ENCODE results near the gene XKR7.

The XKR7 gene

DNA sequence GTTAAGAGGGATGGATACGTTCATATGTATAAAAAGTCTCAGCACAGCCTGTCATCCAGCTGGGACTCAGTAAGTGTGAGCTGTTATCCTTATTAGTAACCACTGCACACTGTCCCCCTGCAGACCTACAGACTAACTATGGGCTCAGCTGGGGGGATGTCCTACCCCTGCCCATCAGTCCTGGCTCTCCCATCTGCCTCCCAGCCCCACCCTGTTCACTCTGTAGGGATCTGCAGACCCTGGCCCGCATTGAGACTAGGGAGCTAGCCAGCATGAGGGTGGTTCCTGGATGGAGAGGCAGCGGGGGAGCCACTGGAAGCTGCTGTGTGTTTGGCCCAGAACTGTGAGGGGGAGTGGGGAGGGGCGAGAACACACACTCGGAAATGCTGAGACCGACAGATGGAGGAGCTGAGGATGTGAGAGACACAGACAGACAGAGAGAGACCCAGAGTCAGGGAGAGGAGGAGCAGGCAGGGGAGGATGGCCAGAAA lies 17.1 kb downstream of the XKR7 start:
- no peak for DNase-seq

DNA sequence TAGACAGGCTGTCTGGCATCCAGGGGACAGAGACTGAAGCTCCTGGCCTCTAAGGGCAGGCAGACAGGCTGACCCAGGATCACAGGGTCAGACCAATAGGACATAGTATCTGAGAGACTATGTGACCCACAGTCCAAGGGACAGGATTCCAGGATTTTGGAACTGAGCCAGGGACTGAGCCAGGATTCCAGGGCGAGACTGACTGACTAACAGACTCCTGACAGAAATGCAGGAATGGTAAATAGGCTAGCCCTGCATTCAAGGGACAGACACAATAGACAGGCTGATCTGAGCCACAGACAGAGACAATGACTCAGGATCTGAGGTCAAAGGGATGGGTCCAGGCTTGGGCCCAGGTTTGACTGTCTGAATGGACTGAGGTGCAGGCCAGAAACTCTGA lies 19.8 kb downstream of the XKR7 start:
- DNase-seq, result no peak

DNA sequence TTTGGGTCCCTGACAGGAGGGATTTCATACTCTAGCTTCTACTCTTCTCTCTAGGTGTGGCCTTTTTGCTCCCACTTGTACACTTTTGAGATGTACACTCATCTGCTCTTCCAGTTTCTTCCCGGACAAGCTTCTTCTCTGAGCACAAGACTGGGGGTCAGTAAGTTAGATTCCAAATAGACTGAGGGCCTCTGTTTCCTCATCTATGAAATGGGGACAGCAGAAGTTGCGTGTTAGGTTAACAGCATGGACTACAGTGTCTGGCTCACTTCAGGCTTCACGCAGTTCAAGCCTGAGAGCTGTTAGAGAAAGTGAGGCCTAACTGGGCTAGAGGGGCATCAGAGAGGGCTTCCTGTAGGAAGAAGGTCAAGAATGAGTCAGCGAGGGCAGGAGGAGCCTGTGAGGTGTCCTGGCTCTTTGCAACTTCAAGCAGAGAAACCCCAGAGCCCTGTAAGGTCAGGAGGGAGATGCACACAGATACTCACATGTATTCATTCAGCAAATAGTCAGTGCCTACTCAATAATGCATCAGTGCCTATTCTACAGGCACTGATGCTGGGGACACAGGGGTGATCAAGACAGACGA lies 20.6 kb downstream of the XKR7 start:
- DNase-seq, result no peak

DNA sequence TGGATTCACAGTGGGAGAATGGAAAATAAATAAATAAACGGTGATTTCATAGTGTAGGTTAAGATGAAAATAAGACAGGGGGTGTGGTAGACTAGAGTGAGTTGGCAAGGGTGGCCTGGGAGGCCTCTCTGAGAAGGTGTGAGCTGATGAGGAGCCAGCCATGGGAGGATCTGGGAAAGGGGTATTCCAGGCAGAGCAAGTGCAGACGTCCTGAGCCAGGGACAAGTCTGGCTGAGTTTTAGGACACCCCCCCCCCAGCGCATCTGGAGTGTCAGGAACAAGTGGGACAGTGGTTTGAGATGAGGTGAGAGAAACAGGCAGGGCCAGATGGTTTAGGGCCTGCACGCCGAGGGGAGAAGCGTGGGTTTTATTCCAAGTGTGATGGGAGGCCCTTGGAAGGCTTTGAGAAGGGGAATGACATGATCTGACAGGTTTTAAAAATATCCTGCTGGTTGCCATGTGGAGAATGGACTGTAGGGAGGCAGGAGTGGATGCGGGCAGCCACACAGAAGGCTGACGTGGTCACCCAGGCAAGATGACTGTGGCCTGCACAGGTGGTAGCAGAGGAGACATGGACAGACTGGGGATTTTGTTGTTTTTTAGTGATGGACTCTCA lies 21.2 kb downstream of the XKR7 start:
- DNase-seq, result no peak

DNA sequence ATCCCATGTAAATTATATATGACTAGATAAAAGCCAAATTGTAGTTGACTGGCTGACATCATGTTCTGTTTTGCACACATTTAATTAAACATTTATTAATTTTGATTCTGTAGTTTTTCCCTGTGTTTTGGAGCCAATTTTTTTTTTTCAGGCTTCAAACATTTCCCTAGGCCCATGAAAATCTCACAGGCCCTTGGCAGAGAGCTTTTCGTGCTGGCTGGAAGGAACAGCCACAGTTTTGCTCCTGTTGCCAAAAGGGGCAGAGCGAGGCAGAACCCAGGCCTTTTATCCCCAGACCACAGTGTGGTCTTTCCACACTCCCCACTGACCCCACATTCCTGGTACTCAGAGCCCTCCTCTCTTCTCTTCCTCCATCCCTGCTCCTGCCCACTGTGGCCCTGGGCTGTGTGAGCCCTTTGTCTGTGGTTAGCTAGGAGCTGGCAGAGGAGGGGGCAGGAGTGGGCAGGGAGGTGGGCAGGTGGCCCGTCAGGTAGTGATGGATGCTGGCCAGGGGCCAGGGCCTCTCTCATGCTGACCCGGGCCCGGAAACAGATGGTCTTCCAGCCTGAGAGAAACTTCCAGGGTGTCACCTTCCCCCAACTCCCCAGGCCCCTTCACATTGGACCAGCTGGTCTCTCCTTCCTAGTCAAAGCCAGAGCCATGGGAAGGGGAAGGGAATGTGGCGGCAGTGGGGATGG lies 22.8 kb downstream of the XKR7 start:
- DNase-seq, result no peak

DNA sequence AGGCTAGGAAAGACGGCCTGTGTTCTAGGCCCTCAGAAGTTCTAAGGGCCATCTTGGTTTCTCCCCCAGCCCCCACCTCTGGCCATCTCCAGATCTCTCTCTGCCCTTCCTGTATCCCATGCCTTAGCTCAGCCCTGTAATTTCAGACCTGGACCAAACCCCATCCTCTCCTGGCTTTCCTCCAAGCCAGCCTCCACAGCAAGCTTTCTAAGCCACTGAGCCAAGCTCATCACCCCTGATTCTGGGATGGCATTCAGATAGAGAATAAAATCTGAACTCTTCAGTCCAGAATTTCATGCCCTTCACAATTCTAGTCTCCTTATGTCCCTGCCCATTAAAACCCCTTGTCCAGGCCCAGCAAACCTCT lies 23.4 kb downstream of the XKR7 start:
- DNase-seq, result no peak

DNA sequence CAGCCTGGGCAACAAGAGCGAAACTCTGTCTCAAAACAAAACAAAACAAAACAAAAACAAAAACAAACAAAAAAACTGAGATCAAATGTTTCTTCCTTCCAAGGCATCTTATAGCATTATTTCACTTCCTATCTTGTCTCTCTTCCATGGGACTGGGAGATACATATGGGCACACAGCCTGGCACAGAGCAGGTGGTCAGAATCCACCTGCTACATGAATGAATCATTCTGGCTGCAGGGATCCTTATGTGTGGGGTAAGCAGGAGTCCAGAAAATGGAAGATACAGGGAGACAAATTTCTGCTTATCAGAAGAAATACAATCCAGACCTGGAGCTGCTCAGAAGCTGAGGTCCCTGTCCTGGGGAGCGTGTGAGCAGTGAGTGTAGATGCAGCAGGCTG lies 24.1 kb downstream of the XKR7 start:
- DNase-seq, result no peak

DNA sequence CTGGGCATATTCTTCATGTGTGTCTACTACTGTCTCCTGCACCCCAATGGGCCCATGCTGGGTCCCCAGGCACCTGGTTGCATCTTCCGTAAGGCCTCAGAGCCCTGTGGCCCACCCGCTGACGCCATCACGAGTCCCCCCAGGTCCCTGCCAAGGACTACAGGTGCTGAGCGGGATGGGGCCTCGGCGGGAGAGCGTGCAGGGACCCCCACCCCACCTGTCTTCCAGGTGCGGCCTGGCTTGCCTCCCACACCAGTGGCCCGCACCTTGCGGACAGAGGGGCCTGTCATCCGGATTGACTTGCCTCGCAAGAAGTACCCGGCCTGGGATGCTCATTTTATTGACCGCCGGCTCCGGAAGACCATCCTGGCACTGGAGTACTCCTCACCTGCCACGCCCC lies 29.0 kb downstream of the XKR7 start:
- DNase-seq, result no peak

DNA sequence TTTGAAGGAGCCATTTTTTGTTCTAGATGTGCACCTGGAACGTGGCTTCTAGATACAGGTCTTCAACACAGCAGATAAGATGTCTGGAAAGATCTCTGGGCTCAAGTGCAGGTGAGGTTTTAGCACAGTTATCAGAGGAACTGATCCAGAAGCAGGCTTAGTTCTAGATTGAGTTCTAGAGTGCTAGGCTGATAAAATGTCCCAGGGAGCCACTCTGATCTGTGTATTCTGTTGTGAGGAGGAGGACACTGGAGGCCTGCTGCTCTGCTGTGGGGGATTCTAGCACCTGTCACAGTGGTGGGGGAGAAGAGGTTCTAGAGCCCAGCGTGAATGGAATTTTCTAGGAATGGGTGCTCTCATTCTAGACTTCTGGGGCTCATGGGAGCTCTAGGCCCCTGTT lies 30.3 kb downstream of the XKR7 start:
- no peak for DNase-seq

DNA sequence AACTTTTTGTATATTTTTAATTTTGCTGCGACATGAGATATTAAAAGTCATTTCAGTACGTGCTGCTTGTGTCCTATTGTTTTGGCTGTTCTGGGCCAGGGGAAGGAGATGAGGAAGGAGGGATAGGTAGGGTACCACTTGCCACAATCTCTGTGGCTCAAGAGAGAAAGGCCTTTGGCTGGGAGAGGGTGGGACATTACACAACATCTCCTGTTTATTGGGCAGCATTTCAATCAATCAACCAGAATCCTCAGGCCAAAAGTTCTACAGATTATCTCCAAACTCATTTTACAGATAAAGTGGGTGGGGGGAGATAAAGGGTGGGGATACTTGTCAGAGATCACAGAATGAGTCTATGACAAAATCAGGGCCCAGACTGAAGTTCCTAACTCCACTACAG lies 35.4 kb downstream of the XKR7 start:
- DNase-seq, result no peak

DNA sequence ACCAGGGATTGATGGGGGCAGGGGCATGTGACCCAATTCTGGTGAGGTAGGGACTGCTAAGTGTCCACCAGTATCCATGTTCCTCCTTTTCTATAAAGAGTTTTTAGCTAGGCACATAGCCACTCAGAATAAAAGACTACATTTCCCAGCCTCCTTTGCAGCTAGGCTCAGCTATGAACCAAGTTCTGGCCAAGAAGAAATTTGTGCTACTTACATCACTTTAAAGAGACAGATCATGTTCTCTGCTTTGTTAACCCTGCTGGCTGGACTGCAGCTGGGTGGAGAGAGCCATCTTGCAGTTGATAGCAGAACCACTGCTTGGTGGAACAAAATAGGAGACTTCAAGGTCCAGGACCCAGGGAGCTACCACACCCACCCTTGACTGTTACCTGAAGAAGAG lies 37.0 kb downstream of the XKR7 start:
- DNase-seq, result no peak

DNA sequence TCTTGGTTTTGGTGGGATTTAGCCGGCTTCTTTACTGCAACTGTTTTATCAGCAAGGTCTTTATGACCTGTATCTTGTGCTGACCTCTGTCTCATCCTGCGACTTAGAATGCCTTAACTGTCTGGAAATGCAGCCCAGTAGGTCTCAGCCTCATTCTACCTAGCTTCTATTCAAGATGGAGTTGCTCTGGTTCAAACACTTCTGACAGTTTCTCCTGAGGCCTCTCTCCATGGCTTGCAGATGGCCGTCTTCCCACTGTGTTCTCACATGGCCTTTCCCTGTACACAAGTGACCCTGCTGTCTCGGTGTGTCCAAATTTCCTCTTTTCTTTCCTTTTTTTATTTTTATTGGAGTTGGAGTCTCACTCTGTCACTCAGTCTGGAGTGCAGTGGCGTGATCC lies 38.1 kb downstream of the XKR7 start:
- DNase-seq, result no peak

DNA sequence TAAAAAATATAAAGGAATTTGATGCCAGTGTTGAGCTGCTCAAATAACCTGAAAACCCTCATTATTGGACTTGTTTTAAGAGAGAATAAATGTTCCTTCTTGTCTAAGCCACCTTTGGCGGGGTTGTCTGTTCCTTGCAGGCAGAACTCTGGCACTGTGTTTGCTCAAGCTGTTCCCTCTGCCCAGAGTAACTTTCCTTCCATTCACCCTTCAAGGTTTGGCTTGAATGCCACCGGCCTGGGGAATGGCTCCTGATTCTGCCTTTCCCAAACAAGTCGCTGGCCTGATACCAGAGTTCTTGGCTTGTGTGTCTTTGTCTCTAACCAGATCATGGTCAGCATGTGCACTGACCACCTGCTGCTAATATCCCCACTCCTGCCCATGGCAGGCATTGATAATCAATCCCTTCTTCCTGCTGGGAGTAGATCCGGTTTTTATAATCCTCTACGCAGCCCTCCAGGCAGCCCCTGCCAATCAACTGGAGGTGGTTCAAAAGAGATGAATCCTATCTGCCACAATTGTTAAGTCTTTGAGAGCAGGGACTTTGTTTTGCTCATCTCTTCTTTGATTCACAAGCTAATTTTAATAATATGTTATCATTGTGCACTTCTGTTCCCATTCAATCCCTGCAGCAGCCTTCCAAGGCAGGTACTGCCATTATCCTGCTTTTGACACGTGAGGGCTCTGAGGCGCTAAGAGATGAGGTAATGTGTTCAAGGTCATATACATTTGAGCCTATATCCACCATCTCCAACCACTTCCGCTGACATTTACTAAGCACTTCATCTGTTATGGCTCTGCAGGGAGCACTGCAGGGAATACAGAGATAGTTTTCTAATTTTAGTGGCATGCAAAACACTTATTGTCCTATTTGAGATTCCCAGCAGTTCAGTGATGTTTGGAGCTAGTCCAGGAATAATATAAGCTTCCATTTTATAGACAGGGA lies 39.2 kb downstream of the XKR7 start:
- no peak for DNase-seq

DNA sequence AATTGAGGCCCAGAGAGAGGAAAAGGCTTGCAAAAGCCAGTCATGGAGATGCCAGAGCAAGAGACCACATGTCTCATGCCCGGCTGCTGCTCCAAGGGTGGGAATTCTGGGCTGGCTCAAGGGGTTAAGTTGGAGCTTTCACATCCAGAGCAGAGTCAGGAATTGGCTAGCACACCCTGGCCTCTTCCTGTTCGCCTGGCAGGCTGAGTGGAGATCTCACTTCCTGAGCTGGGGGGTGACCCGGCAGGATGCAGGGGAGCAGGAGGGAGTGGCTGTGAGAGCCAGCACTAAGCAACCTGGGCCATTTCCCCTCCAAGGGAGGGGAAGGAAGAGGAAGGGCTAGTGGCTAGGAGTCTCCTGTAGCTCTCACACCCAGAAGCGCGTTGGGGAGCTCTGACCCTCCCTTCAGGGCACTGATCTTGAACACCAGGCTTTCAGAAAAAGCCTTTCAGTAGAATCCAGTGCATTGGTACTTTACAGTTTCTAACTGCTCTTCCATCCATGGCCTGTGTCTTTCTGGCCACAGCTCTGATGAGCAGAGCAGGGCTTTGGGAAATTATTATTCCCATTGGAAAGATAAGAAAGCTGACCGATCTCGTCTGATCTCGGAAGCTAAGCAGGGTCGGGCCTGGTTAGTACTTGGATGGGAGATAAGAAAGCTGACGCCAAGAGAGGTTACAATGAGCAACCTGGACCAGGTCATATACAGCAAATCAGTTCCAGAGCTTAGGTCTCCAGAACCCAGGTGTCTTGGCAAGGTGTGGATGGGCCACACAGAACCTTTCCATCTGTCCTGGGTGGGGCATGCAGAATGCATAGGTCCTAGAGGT lies 40.1 kb downstream of the XKR7 start:
- no peak for DNase-seq

DNA sequence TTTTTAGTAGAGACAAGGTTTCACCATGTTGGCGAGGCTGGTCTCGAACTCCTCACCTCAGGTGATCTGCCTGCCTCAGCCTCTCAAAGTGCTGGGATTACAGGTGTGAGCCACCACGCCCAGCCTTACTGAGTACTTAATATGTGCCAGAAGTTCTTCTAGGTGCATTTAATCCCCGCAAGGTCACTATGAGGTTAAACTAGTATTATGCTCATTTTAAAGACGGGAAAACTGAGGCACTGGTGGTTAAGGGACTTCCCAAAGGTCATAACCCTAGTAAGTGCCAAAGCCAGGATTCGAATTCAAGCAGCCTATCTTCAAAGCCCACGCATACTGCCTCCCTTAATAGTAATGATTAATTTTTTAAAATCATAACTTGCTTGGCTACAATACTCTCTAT lies 41.6 kb downstream of the XKR7 start:
- DNase-seq, result no peak

DNA sequence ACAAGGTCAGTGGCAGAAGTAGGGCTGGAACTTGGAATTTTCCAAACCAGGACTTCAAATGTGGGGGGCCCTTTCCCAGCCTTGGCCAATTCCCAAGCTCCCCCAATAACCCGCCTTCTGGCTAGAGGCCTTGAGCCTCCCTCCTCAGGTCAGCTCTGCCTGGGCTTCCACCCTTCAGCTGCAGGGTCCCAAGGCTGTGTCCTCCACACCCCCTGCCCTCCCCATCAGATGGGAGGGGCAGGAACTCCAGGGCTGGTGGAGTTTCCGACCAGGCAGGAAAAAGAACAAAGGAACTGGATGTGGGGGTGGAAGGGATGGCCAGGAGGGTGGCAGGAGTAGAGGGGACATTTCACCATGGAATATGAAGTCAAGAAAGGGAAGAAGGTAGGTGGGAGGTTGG lies 42.1 kb downstream of the XKR7 start, which contains the start of gene CCM2L:
CCM2L (plus strand) TSS at position 338 of the 400 bp plus-strand sequence; CDS start at position 355, 17 bp downstream.
- DNase-seq, result no peak

DNA sequence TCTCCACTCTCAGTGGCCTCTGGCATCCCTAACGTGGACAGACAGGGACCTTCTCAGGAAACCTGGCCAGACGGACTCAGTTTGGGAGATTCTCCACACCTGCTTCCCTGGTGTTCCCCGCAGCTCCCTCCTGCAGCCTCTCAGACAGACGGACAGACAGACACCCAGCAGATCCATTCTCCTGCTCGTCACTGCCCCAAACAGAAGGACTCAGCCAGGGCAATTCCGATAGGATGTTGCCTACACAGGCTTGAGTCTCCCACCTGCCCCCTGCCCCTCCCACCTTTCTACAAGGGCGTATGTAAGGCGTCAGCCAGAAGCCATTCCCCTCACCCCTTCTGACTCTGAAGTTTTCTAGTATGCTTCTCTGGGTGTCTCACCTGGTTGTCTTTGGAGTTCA lies 42.7 kb downstream of the XKR7 start:
- no peak for DNase-seq

DNA sequence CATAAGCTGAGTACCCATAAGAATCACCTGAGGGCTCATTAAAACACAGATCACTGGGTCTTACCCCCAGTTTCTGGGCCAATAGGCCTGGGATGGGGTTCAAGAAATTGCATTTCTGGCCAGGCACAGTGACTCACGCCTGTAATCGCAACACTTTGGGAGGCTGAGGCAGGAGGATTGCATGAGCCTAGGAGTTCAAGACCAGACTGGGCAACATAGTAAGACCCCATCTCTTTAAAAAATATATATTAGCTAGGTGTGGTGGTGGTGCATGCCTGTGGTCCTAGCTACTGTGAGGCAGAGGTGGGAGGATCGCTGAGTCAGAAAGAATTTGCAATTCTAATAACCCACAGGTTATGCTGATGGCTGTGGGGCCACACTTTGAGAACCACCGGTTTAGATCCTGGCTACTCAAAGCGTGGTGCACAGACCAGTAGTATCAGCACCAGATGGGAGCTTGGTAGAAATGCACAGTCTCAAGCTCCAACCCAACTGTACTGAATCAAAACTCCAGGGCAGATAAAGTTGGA lies 44.3 kb downstream of the XKR7 start:
- DNase-seq, result no peak

DNA sequence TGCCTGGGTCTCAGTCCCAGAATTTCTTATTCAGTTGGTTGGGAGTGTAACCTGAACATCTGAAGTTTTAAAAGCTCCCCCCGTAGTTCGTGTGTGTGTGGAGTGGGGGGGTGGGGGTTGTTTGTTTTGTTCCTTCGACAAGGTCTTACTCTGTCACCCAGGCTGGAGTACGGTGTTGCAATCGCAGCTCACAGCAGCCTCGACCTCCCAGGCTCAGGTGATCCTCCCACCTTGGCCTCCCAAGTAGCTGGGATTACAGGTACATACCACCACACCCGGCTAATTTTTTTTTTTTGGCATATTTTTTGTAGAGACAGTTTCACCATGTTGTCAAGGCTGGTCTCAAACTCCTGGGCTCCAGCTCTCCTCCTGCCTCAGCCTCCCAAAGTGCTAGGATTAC lies 45.4 kb downstream of the XKR7 start:
- DNase-seq, result no peak

DNA sequence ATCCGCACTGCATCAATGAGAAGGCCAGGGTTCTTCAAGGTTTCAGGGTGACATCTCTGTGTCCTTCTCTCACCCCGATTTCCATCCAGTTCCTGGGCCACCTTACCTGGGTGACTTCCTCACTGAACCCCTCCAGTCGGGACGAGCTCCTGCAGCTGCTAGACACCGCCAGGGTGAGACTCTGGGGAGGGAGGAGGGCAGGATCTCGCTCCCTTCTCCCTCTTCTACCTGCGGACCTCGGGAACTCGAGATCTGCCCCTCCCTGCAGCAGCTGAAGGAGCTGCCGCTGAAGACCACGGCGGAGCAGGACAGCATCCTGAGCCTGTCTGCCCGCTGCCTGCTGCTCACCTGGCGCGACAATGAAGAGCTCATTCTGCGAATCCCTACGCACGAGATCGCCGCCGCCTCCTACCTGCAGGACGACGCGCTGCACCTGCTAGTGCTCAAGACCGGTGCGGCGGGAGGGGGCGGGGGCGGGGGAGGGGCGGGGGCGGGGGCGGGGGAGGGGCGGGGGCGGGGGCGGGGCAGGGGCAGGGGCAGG lies 49.8 kb downstream of the XKR7 start:
- peak; percentile 75 for DNase-seq

DNA sequence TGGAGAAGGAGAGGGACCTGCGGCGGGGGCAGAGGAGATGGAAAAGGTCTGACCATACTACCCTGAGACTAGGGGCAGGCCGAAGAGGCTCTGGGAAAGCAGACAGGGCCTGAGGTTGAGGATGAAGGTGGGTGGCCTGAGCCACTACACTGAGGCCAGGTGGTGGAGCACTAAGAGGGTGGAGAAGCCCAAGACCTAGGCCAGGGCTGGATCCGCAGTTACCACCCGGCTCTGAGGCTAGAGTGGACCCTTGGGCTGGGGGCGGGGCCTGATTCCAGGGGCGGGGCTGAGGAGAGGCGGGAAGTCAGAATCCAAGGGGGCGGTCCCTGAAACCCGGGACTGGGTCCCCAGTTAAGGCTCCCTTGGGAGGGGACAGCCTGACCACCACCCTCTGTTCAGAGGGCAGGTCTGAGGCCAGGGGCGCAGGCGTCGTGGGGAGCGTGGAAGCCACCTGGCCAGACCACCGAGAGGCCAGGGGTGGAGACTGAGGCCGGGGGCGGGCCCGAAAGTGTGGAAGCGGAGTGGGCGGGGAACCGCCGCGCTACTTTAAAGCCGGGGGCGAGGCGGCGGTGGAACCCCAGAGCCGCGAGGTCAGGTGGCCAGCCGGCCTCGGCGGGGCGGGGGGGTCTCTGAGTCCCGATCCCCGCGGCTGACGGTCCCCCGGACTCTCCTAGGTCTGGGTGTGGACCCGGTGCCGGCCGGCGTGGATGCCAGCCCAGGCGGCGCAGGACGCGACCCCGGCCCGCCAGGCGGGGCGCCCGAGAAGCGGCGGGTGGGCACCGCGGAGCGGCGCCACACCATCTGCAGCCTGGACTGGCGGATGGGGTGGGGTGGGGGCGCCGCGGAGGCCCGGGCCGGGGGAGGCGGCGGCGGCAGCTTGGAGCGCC lies 50.6 kb downstream of the XKR7 start:
- peak; percentile 62 for DNase-seq
